Measurements from ENCODE around the gene HDAC7. TPM values are rescaled to one million over a fixed set of nuclear protein-coding genes. Genes with fewer than 3 reads are reported as not detected.

Gene HDAC7
- total RNA-seq, 1 donor from 2014 or later, result 126 TPM

GRCh38 chr12:47785887-47786661, 33.6 kb downstream of the HDAC7 start:
- no peaks in the 10 kb centered on the region for H3K4me1 Mint-ChIP-seq
- ChIA-PET CTCF (interaction anchor here (1.0 to 1.7 kb wide), 3 partner anchors 22 to 52 kb away, joined by 3 to 6 read pairs (median 4); no protein-coding TSS in a partner anchor), POLR2A (interaction anchor here (1.3 to 1.4 kb wide), 2 partner anchors 21 to 28 kb away, joined by 4 to 5 read pairs; no protein-coding TSS in a partner anchor)
- H3K27me3 Mint-ChIP-seq, result no peaks in the 10 kb centered on the region
- H3K4me3 Mint-ChIP-seq, result no peak overlapping the region
- ATAC-seq (ENCODE audit: low read depth), result no peak
- no peak for TF ChIP-seq CTCF (IDR thresholded peaks at IDR 0.05)
- H3K27ac Mint-ChIP-seq, result peak overlapping the region; percentile 24
- intact Hi-C loops (cut with micrococcal nuclease), result no loop called here
- no peaks in the 10 kb centered on the region for H3K9me3 Mint-ChIP-seq
- peaks cover 84% of the 10 kb centered on the region for H3K36me3 Mint-ChIP-seq (ENCODE audit: low read depth)
- DNase-seq, result no peak

- ChIA-PET POLR2A (interaction anchor here (1.3 to 1.4 kb wide), 2 partner anchors 22 to 29 kb away, joined by 4 to 5 read pairs; no protein-coding TSS in a partner anchor), CTCF (interaction anchor here (1.0 to 8.9 kb wide), 3 partner anchors 23 to 53 kb away, joined by 3 to 94 read pairs (median 6); no protein-coding TSS in a partner anchor)
- H3K27ac Mint-ChIP-seq, result no peak overlapping the region
- TF ChIP-seq CTCF (IDR thresholded peaks at IDR 0.05), result no peak
- intact Hi-C loops (cut with micrococcal nuclease), result no loop called here
- no peak overlapping the region for H3K4me3 Mint-ChIP-seq
- DNase-seq (no peak), ATAC-seq (ENCODE audit: low read depth) (no peak)
- H3K9me3 Mint-ChIP-seq, result no peaks in the 10 kb centered on the region
- no peaks in the 10 kb centered on the region for H3K4me1 Mint-ChIP-seq
- H3K36me3 Mint-ChIP-seq (ENCODE audit: low read depth), result peaks cover 75% of the 10 kb centered on the region
- H3K27me3 Mint-ChIP-seq, result no peaks in the 10 kb centered on the region
Measured at GRCh38 chr12:47785036-47785886, 34.4 kb downstream of the HDAC7 start.

- intact Hi-C loops (cut with micrococcal nuclease), result no loop called here
- Mint-ChIP-seq H3K4me1 (peaks cover 3% of the 10 kb centered on the region), H3K36me3 (ENCODE audit: low read depth) (peaks cover 68% of the 10 kb centered on the region), H3K4me3 (no peak overlapping the region), H3K27me3 (no peaks in the 10 kb centered on the region), H3K27ac (peak overlapping the region; percentile 30), H3K9me3 (no peaks in the 10 kb centered on the region)
- DNase-seq, result no peak
- CTCF ChIA-PET, result interaction anchor here (1.1 to 8.9 kb wide), 3 partner anchors 36 to 54 kb away, joined by 3 to 94 read pairs (median 6); no protein-coding TSS in a partner anchor
- POLR2A ChIA-PET, result no interaction called here
- ATAC-seq (ENCODE audit: low read depth), result no peak
- no peak for TF ChIP-seq CTCF (IDR thresholded peaks at IDR 0.05)
Measured at GRCh38 chr12:47783821-47784819, 35.6 kb downstream of the HDAC7 start.

GRCh38 chr12:47783024-47783755, 36.5 kb downstream of the HDAC7 start:
- Mint-ChIP-seq H3K27ac (no peak overlapping the region), H3K36me3 (ENCODE audit: low read depth) (peaks cover 59% of the 10 kb centered on the region), H3K27me3 (no peaks in the 10 kb centered on the region), H3K4me1 (peaks cover 7% of the 10 kb centered on the region), H3K4me3 (no peak overlapping the region), H3K9me3 (no peaks in the 10 kb centered on the region)
- ATAC-seq (ENCODE audit: low read depth) (no peak), DNase-seq (no peak)
- CTCF ChIA-PET, result interaction anchor here (1.0 to 11.4 kb wide), 5 partner anchors 14 to 55 kb away, joined by 3 to 127 read pairs (median 6); no protein-coding TSS in a partner anchor
- POLR2A ChIA-PET, result interaction anchor here (1.3 kb wide), 1 partner anchor 30 kb away, joined by 5 read pairs; no protein-coding TSS in a partner anchor
- TF ChIP-seq CTCF (IDR thresholded peaks at IDR 0.05), result no peak
- intact Hi-C loops (cut with micrococcal nuclease), result no loop called here

Measured in activated B cell treated with CpG ODN at 0.5 μM for 24 hours (primary cell).